Neural cell (in vitro differentiated cells): ENCODE data around the gene PGAP6. TPM values are rescaled to one million over a fixed set of nuclear protein-coding genes. Genes with fewer than 3 reads are reported as not detected.

Experiments
- H2AFZ ChIP-seq: fragments of 200-600, 300-800 bp; sonication (generic), shearing (Covaris generic); 2 replicates; pipeline ENCODE4 v1.6.0; 2014; ENCODE audit warnings: low read depth, mild to moderate bottlenecking, antibody characterized with exemption, low read length, moderate library complexity
- H3F3A ChIP-seq: fragments of 200-600 bp; shearing (Covaris generic); 2 replicates; pipeline ENCODE4 v1.6.1; 2016; ENCODE audit warnings: mild to moderate bottlenecking, moderate library complexity, mixed read lengths, antibody characterized with exemption, low read length; ENCODE audit not compliant: insufficient read depth, poor library complexity, severe bottlenecking
- H3K27ac ChIP-seq: fragments of 200-600, 300-800 bp; sonication (generic), shearing (Covaris generic); 2 replicates; pipeline ENCODE4 v1.5.1; 2014; ENCODE audit warnings: mild to moderate bottlenecking, low read length, moderate library complexity
- H3K27me3 ChIP-seq: fragments of 300-800, 200-600 bp; sonication (generic), shearing (Covaris generic); 2 replicates; pipeline ENCODE4 v1.6.0; 2014; ENCODE audit warnings: mild to moderate bottlenecking, low read depth, low read length, moderate library complexity; ENCODE audit not compliant: insufficient read depth
- H3K36me3 ChIP-seq: fragments of 300-800, 200-600 bp; sonication (generic), shearing (Covaris generic); 2 replicates; pipeline ENCODE4 v1.5.1; 2014; ENCODE audit warnings: mild to moderate bottlenecking, antibody characterized with exemption, low read length, moderate library complexity; ENCODE audit not compliant: insufficient read depth
- H3K4me2 ChIP-seq: fragments of 300-800, 200-600 bp; sonication (generic), shearing (Covaris generic); 2 replicates; pipeline ENCODE4 v1.6.0; 2014; ENCODE audit warnings: mild to moderate bottlenecking, low read length
- H3K4me3 ChIP-seq: fragments of 300-800, 200-600 bp; sonication (generic), shearing (Covaris generic); 2 replicates; pipeline ENCODE4 v1.5.1; 2014; ENCODE audit warnings: mild to moderate bottlenecking, low read length, moderate library complexity
- H3K79me2 ChIP-seq: fragments of 200-600 bp; shearing (Covaris generic); replicated peaks from 2 replicates; pipeline ENCODE4 v1.6.0; 2014; ENCODE audit warnings: mild to moderate bottlenecking, low read length, moderate library complexity; ENCODE audit not compliant: insufficient read depth
- H3K9ac ChIP-seq: fragments of 300-800, 200-600 bp; sonication (generic), shearing (Covaris generic); 2 replicates; pipeline ENCODE4 v1.6.1; 2016; ENCODE audit warnings: mild to moderate bottlenecking, low read length, mixed read lengths
- H3K9me2 ChIP-seq: fragments of 200-600 bp; shearing (Covaris generic); 2 replicates; pipeline ENCODE4 v1.6.1; 2016; ENCODE audit warnings: mild to moderate bottlenecking, low read length, mixed read lengths; ENCODE audit not compliant: insufficient read depth
- H3K9me3 ChIP-seq: fragments of 200-600, 300-800 bp; sonication (generic), shearing (Covaris generic); 2 replicates; pipeline ENCODE4 v1.6.1; 2016; ENCODE audit warnings: mild to moderate bottlenecking, mixed run types, low read length, moderate library complexity, mixed read lengths
- H4K20me1 ChIP-seq: fragments of 200-600 bp; shearing (Covaris generic); 2 replicates; pipeline ENCODE4 v1.6.1; 2016; ENCODE audit warnings: mild to moderate bottlenecking, mixed run types; ENCODE audit not compliant: insufficient read depth
- CTCF ChIP-seq: fragments of 450-650 bp; IDR thresholded peaks from 2 replicates; pipeline ENCODE4 v1.5.1; 2014; ENCODE audit warnings: antibody characterized with exemption, mild to moderate bottlenecking, moderate library complexity; ENCODE audit not compliant: poor library complexity, severe bottlenecking
- EP300 ChIP-seq: fragments of 450-650 bp; conservative IDR thresholded peaks from 2 replicates; pipeline ENCODE4 v1.6.1; 2014; ENCODE audit warnings: antibody characterized with exemption, mild to moderate bottlenecking, moderate library complexity; ENCODE audit not compliant: poor library complexity, severe bottlenecking
- EZH2 ChIP-seq: fragments of 200-600, 300-800 bp; shearing (Covaris generic), sonication (generic); IDR thresholded peaks from 2 replicates; pipeline ENCODE4 v1.6.1; 2014; ENCODE audit warnings: antibody characterized with exemption, low read length, borderline replicate concordance, mild to moderate bottlenecking; ENCODE audit not compliant: insufficient read depth, poor library complexity, severe bottlenecking
- MXI1 ChIP-seq: fragments of 450-650 bp; conservative IDR thresholded peaks from 2 replicates; pipeline ENCODE4 v1.6.1; 2014; ENCODE audit warnings: antibody characterized with exemption, mild to moderate bottlenecking; ENCODE audit not compliant: poor library complexity, severe bottlenecking
- POLR2AphosphoS5 ChIP-seq: IDR thresholded peaks from 2 replicates; pipeline ENCODE4 v1.6.1; 2012
- RAD21 ChIP-seq: fragments of 450-650 bp; conservative IDR thresholded peaks from 2 replicates; pipeline ENCODE4 v1.6.1; 2014; ENCODE audit warnings: antibody characterized with exemption, mild to moderate bottlenecking, moderate library complexity
- REST ChIP-seq: IDR thresholded peaks from 2 replicates; pipeline ENCODE4 v1.6.1; 2012; ENCODE audit warnings: borderline replicate concordance
- SMC3 ChIP-seq: fragments of 450-650 bp; conservative IDR thresholded peaks from 2 replicates; pipeline ENCODE4 v1.6.1; 2014; ENCODE audit warnings: antibody characterized with exemption, mild to moderate bottlenecking, moderate library complexity; ENCODE audit not compliant: poor library complexity
- TAF1 ChIP-seq: IDR thresholded peaks from 2 replicates; pipeline ENCODE4 v1.6.1; 2012; ENCODE audit warnings: low read depth
- polyA plus RNA-seq: library from polyadenylated mRNA; depleted of rRNA; stranded (reverse); fragments of >200 nt; gene quantifications from 2 replicates; pipeline ENCODE4 v1.2.3, GENCODE V29; 2014

PGAP6 gene
- polyA plus RNA-seq, 1 donor from 2014 or later, result 47.3 TPM

- Histone ChIP-seq H3K9me2 (no peaks in the 10 kb centered on the region), H3K9me3 (no peaks in the 10 kb centered on the region), H4K20me1 (no peaks in the 10 kb centered on the region), H3F3A (no peaks in the 10 kb centered on the region), H3K9ac (no peak overlapping the region), H3K4me2 (no peak overlapping the region), H3K27ac (no peak overlapping the region), H3K4me3 (no peak overlapping the region), H2AFZ (no peak overlapping the region), H3K36me3 (no peaks in the 10 kb centered on the region), H3K27me3 (no peaks in the 10 kb centered on the region), H3K79me2 (no peaks in the 10 kb centered on the region)
- TF ChIP-seq RAD21, result no peak
- TF ChIP-seq SMC3, result no peak
- no peak for TF ChIP-seq EP300
- TF ChIP-seq TAF1, result no peak
- no peak for TF ChIP-seq EZH2
- no peak for TF ChIP-seq REST
- TF ChIP-seq POLR2AphosphoS5, result no peak
- no peak for TF ChIP-seq MXI1
- no peak for TF ChIP-seq CTCF
These were observed 14.4 kb downstream of the PGAP6 start for GRCh38 chr16:367333-367903.

GRCh38 chr16:366476-366875 lies 15.3 kb downstream of the PGAP6 start:
- no peaks in the 10 kb centered on the region for H3K36me3 ChIP-seq
- TF ChIP-seq SMC3 (no peak), POLR2AphosphoS5 (no peak)
- H3K4me2 ChIP-seq, result no peak overlapping the region
- no peaks in the 10 kb centered on the region for H3K9me2 ChIP-seq
- H3K27me3 ChIP-seq, result no peaks in the 10 kb centered on the region
- no peaks in the 10 kb centered on the region for H3K79me2 ChIP-seq
- no peaks in the 10 kb centered on the region for H3F3A ChIP-seq
- no peak overlapping the region for H3K4me3 ChIP-seq
- H3K9ac ChIP-seq, result no peak overlapping the region
- no peaks in the 10 kb centered on the region for H4K20me1 ChIP-seq
- H3K9me3 ChIP-seq, result no peaks in the 10 kb centered on the region
- no peak overlapping the region for H3K27ac ChIP-seq
- H2AFZ ChIP-seq, result no peak overlapping the region
